Left cardiac atrium (tissue), 4 donors: ENCODE measurements around the gene B2M. TPM values are rescaled to one million over a fixed set of nuclear protein-coding genes. Genes with fewer than 3 reads are reported as not detected.
"Not testable (repeated sequence)": the region's sequence is repeated elsewhere in the genome, so short reads cannot be mapped to it uniquely, and the experiment has no call there.

Experiments
- ATAC-seq, 2 donors: fragments of 200-7000 bp; cut with Tn5 transposase; one replicate each; pipeline ENCODE4 v1.9.1; 2020; ENCODE audit warnings: mild to moderate bottlenecking in 2 of 2, moderate library complexity in 2 of 2
- DNase-seq: peaks from one replicate; pipeline ENCODE4 v3.0.0-alpha.2; 2020
- intact Hi-C, 2 donors: fragments of 100-400 bp; cut with DNase I; formaldehyde crosslinking; loops; one replicate each; pipeline versions ENCODE4 v1.14.1 to v1.15.1; 2022 to 2023
- total RNA-seq, 2 donors: library from RNA; stranded (reverse); fragmentation: NEBNext Ultra II Directional; extraction: Animal tissue kit (Norgen Biotek cat#: 25700); gene quantifications; one replicate each; pipeline ENCODE4 v1.2.1, GENCODE V29; 2021
- donor health status: DM: no; HTN: yes; CAD: no.
- donor health status: DM: no; HTN: yes; CAD: no; lungs with severe emphysema.
- donor health status: DM: yes; HTN: yes; CAD: no.
- donor health status: Dilated cardiomyopathy.

B2M gene
- total RNA-seq, 2 donors from 2014 or later = 1,362 to 1,570 TPM

DNA sequence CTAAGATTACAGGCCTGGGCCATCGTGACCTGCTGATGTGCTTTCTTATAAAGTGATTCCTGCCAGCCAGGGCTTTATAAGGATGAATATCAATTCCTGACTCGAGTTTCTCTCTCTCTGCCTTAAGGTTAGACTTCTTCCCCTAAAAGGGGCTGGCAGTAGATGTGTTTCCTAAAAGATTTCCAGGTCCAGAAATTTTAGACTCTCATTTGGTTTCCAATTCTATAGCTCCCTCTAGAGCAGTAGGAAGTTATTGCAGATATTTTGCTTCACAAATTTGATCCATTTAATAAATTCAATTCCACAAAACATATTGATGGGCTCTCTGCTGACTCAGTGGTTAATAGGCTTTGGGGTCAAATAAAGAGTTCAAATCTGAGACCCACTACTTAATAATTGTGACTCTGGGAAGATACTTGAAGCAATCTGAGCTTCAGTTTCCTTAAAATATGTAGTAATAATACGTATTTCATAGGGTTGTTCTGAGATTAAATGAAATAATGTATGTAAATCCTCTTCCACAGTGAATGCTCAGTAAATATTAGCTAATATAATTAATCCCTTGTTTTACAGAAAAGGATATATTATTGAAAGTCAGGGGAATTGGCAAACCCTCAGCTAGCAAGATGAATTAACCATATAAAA, 27.1 kb downstream of the B2M start:
- no peak for DNase-seq
- intact Hi-C loops = loop anchor here (5.0 to 10.0 kb wide), 2 partner anchors 76 to 154 kb away; partner anchors contain the start of gene SPG11 (in 1 of the 2)

DNA sequence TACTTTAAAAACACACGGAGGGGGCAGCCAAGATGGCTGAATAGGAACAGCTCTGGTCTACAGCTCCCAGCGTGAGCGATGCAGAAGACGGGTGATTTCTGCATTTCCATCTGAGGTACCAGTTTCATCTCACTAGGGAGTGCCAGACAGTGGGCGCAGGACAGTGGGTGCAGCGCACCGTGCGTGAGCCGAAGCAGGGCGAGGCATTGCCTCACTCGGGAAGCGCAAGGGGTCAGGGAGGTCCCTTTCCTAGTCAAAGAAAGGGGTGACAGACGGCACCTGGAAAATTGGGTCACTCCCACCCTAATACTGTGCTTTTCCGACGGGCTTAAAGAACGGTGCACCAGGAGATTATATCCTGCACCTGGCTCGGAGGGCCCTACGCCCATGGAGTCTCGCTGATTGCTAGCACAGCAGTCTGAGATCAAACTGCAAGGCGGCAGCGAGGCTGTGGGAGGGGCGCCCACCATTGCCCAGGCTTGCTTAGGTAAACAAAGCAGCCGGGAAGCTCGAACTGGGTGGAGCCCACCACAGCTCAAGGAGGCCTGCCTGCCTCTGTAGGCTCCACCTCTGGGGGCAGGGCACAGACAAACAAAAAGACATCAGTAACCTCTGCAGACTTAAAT, 28.0 kb downstream of the B2M start:
- not testable (repeated sequence) for ATAC-seq, DNase-seq
- intact Hi-C loops = loop anchor here (5.0 to 10.0 kb wide), 2 partner anchors 77 to 155 kb away; partner anchors contain the start of gene SPG11 (in 1 of the 2)

More for the DNA sequence above, 27.1 kb downstream of the B2M start:
- peak; percentile 25 to 40 for ATAC-seq

DNA sequence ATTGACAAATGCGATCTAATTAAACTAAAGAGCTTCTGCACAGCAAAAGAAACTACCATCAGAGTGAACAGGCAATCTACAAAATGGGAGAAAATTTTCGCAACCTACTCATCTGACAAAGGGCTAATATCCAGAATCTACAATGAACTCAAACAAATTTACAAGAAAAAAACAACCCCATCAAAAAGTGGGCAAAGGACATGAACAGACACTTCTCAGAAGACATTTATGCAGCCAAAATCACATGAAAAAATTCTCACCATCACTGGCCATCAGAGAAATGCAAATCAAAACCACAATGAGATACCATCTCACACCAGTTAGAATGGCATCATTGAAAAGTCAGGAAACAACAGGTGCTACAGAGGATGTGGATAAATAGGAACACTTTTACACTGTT, 32.1 kb downstream of the B2M start:
- DNase-seq, intact Hi-C loops, ATAC-seq: not testable (repeated sequence)

DNA sequence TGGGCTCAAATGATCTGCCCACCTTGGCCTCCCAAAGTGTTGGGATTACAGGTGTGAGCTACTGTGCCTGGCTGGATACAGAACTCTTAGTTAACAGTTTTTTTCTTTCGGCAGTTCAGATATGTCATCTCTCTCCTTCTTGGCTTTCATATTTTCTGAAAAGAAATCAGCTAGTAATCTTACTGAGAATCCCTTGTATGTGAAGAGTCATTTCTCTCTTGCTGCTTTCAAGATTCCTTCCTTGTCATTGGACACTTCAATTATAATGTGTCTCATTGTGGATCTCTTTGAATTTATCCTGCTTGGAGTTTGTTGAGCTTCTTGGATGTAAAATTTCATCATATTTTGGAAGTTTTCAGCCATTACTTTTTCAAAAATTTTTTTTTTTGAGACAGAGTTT, 42.0 kb downstream of the B2M start:
- ATAC-seq = no peak
- intact Hi-C loops = no loop called here
- DNase-seq = no peak

DNA sequence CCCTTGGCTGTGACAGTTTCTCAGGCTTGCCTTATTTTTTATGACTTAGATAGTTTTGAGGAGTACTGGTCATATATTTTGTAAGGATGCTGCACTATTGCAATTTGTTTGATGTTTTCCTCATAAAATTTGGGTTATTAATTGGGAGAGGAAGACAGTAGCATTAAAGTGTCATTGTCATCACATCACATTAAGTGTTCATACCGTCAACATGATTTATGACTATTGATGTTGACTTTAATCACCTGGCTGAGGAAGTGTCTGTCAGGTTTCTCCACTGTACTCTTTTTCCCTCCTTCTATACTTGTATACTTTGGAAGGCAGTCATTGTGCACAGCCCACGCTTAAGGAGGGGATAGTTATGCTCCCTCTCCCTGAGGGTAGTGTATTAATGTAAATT, 51.9 kb downstream of the B2M start:
- intact Hi-C loops = no loop called here
- DNase-seq (no peak), ATAC-seq (no peak)

DNA sequence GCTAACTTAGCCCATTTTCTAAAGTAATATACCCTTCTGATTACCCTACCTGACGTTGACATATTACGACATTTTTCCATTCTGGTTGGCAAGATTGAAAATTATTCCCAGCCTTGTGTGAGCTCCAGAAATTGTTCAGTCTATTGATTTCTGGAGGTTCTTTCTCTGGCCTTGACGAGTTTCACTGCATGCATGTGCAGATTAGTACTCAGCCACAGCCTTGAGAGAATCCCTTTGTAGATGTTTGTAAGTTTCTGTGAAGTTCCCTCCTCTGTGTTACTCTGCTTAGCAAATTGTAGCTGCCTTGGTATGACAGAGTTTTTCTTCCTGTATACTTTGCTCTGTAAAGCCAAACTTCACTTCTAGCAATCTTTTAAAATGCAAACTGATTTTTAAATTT, 52.5 kb downstream of the B2M start:
- ATAC-seq = no peak
- intact Hi-C loops = no loop called here
- DNase-seq = no peak

DNA sequence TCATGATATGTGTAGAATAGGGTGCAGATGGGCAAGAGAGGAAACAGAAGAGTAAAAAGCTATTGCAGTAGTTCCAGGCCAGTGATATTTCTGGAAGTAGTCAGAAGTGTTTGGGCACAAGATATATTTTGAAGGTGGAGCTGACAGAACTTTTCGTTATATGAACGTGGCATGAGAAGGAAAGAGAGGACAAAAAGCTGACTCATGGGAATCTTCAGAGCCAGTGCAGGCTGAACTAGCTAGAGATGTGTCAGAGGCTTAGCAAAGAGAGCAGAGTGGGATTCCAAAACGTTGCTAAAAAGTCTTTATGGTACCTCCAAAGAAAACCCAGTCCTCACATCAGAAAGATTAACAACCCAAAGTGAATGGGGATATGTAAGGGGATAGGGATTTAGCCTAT, 53.7 kb downstream of the B2M start:
- intact Hi-C loops = no loop called here
- no peak for DNase-seq
- ATAC-seq = no peak

Other genes with a start within 250 kb of the B2M start
- gene EIF3J, start 174.4 kb upstream of the B2M start, total RNA-seq = 10 to 100 TPM; 59.3 to 77.0 TPM
- gene SPG11, start 47.9 kb upstream of the B2M start, total RNA-seq = 10 to 100 TPM; 42.9 to 46.7 TPM
- 1 to 10 TPM; 4.8 to 6.8 TPM for gene PATL2, start 194 bp upstream of the B2M start, total RNA-seq
- gene TRIM69, start 25.0 kb downstream of the B2M start, total RNA-seq = 10 to 100 TPM; 50.2 to 56.7 TPM
- not detected for gene TERB2, start 245.2 kb downstream of the B2M start, total RNA-seq